Measurements from ENCODE around the gene ANKRD40.

DNA sequence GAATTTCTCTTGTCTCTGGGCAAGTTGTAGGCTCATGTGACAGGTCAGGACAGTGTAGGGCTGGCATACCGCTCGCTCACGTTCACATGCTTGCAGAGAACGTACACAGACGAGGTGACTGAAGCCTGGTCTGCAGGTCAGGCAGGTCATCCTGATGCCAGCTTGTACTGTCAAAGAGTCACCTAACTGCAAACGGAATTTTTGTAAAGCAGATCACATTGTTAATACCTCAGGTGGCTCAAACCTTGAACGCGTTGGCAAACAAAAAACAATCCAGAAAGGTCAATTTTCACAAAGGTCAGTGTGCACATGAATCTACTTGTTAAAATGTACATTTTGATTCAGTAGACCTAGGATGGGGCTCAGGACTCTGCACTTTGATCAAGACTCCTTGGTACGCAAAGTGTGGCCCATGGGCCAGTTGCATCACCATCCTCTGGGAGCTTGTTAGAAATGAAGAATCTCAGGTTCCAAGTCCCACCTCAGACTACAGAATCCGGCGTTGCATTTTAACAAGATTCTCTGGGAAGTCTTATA is 28.6 kb downstream of the ANKRD40 start:
- TF ChIP-seq, protein P1, sequence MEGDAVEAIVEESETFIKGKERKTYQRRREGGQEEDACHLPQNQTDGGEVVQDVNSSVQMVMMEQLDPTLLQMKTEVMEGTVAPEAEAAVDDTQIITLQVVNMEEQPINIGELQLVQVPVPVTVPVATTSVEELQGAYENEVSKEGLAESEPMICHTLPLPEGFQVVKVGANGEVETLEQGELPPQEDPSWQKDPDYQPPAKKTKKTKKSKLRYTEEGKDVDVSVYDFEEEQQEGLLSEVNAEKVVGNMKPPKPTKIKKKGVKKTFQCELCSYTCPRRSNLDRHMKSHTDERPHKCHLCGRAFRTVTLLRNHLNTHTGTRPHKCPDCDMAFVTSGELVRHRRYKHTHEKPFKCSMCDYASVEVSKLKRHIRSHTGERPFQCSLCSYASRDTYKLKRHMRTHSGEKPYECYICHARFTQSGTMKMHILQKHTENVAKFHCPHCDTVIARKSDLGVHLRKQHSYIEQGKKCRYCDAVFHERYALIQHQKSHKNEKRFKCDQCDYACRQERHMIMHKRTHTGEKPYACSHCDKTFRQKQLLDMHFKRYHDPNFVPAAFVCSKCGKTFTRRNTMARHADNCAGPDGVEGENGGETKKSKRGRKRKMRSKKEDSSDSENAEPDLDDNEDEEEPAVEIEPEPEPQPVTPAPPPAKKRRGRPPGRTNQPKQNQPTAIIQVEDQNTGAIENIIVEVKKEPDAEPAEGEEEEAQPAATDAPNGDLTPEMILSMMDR (conservative IDR thresholded peaks at IDR 0.05): no peak
- no peak for TF ChIP-seq EZH2 (IDR thresholded peaks at IDR 0.05; ENCODE audit: low read depth)

All from PC-9 (cell line).